GM12872 (cell line): Measurements from ENCODE around the gene UNK.

Experiments used
- CTCF ChIP-seq: IDR thresholded peaks from 3 replicates; pipeline ENCODE4 v1.5.1; 2011; ENCODE audit warnings: low read depth, mild to moderate bottlenecking, low read length, moderate library complexity; ENCODE audit not compliant: insufficient read depth

Gene UNK

GRCh38 chr17:75834928-75835653, 50.5 kb downstream of the UNK start:
- no peak for TF ChIP-seq CTCF

- no peak for TF ChIP-seq CTCF
Measured at GRCh38 chr17:75835654-75835987, 51.0 kb downstream of the UNK start.

GRCh38 chr17:75836605-75837004, 52.0 kb downstream of the UNK start:
- TF ChIP-seq CTCF: no peak

- no peak for TF ChIP-seq CTCF
Measured at GRCh38 chr17:75837899-75838298, 53.3 kb downstream of the UNK start.

GRCh38 chr17:75838410-75838809, 53.8 kb downstream of the UNK start:
- no peak for TF ChIP-seq CTCF

- no peak for TF ChIP-seq CTCF
Measured at GRCh38 chr17:75839942-75840798, 55.6 kb downstream of the UNK start.

GRCh38 chr17:75840799-75841164, 56.2 kb downstream of the UNK start:
- TF ChIP-seq CTCF: no peak
